ENCODE measurements around the gene CRKL.
"Not testable (repeated sequence)": the region's sequence is repeated elsewhere in the genome, so short reads cannot be mapped to it uniquely, and the experiment has no call there.

CRKL gene

GRCh38 chr22:20935780-20936539 lies 18.8 kb downstream of the CRKL start:
- H3K36me3 ChIP-seq (ENCODE audit: control insufficient read depth in 2 of 2, insufficient read depth in 1 of 2, low read length in 2 of 2) = peaks cover 11 to 51% of the 10 kb centered on the region in 2 experiments; a peak in 2 of 3 replicates
- TF ChIP-seq ZNF394 (tag by site-specific recombination; IDR thresholded peaks at IDR 0.05; ENCODE audit: borderline replicate concordance) = peak; percentile 35; the same call in 1 of the 2 replicates
- TF ChIP-seq SCRT2 (tag by site-specific recombination; IDR thresholded peaks at IDR 0.05) = 0 out of 2 replicates have a peak, but pooled peaks have one; percentile 25
- H3K4me3 ChIP-seq (ENCODE audit: low read depth, low read length); H3K27ac ChIP-seq (ENCODE audit: extremely low read depth, low read depth, low read length); H3K9me3 ChIP-seq (ENCODE audit: control insufficient read depth, insufficient read depth, low read depth, low read length); H3K4me1 ChIP-seq (ENCODE audit: control insufficient read depth, insufficient read depth, low read length): not testable (repeated sequence)
- CTCF ChIA-PET = interaction anchor here (0.6 to 0.9 kb wide), 3 partner anchors 13 to 706 kb away, joined by 3 to 4 read pairs (median 3); partner anchors contain the start of gene SDF2L1
- POLR2A ChIA-PET = interaction anchor here (0.7 to 2.5 kb wide), 2 partner anchors 15 to 46 kb away, joined by 3 to 10 read pairs; partner anchors contain the start of gene LZTR1

- TF ChIP-seq EGR2 (tag by site-specific recombination; IDR thresholded peaks at IDR 0.05; ENCODE audit: low read depth) = peak; percentile 95
- no peak for TF ChIP-seq ZNF350 (tag by site-specific recombination; IDR thresholded peaks at IDR 0.05)
- no peak for TF ChIP-seq MEIS1 (CRISPR knock-in tag; IDR thresholded peaks at IDR 0.05; ENCODE audit: borderline replicate concordance)
- no peak for TF ChIP-seq SCRT2 (tag by site-specific recombination; IDR thresholded peaks at IDR 0.05)
- peak; percentile 41; the same call in 1 of the 2 replicates for TF ChIP-seq KLF9 (tag by site-specific recombination; IDR thresholded peaks at IDR 0.05; ENCODE audit: low read depth)
- TF ChIP-seq ZSCAN4 (tag by site-specific recombination; IDR thresholded peaks at IDR 0.05) = no peak
- no peak for TF ChIP-seq ZNF549 (tag by site-specific recombination; IDR thresholded peaks at IDR 0.05)
- TF ChIP-seq REPIN1 (tag by site-specific recombination; IDR thresholded peaks at IDR 0.05; ENCODE audit: low read depth) = no peak
- TF ChIP-seq ZNF2 (tag by site-specific recombination; IDR thresholded peaks at IDR 0.05) = no peak
- peak; percentile 90 for TF ChIP-seq ZFHX2 (tag by site-specific recombination; conservative IDR thresholded peaks at IDR 0.05)
- TF ChIP-seq ZSCAN16 (tag by site-specific recombination; IDR thresholded peaks at IDR 0.05) = 0 out of 2 replicates have a peak, but pooled peaks have one; percentile 34
- no peak for TF ChIP-seq ZNF133 (tag by site-specific recombination; IDR thresholded peaks at IDR 0.05)
- TF ChIP-seq PRDM2 (tag by site-specific recombination; IDR thresholded peaks at IDR 0.05; ENCODE audit: borderline replicate concordance) = no peak
- no peak for TF ChIP-seq GLI2 (tag by site-specific recombination; IDR thresholded peaks at IDR 0.05; ENCODE audit: borderline replicate concordance, low read depth)
- no peak for TF ChIP-seq ZNF837 (tag by site-specific recombination; IDR thresholded peaks at IDR 0.05)
- TF ChIP-seq ZNF146 (tag by site-specific recombination; IDR thresholded peaks at IDR 0.05) = no peak
- no peak for TF ChIP-seq ZNF140 (tag by site-specific recombination; IDR thresholded peaks at IDR 0.05)
- no peak for TF ChIP-seq SCRT1 (tag by site-specific recombination; IDR thresholded peaks at IDR 0.05; ENCODE audit: borderline replicate concordance)
- TF ChIP-seq ZNF175 (tag by site-specific recombination; IDR thresholded peaks at IDR 0.05) = no peak
- no peak for TF ChIP-seq ZNF211 (tag by site-specific recombination; IDR thresholded peaks at IDR 0.05; ENCODE audit: low read depth)
- no peak for TF ChIP-seq ZNF324 (tag by site-specific recombination; IDR thresholded peaks at IDR 0.05)
- Histone ChIP-seq H3K36me3 (ENCODE audit: control insufficient read depth in 2 of 2, insufficient read depth in 1 of 2, low read length in 2 of 2) (peaks cover 11 to 49% of the 10 kb centered on the region in 2 experiments; a peak in 2 of 3 replicates), H3K4me1 (ENCODE audit: control insufficient read depth, insufficient read depth, low read length) (no peaks in the 10 kb centered on the region; the same call in 1 of the 2 replicates), H3K27ac (ENCODE audit: extremely low read depth, low read depth, low read length) (0 out of 2 replicates have a peak overlapping the region, but pooled peaks have one; percentile 7), H3K4me3 (ENCODE audit: low read depth, low read length) (no peak overlapping the region), H3K9me3 (ENCODE audit: control insufficient read depth, insufficient read depth, low read depth, low read length) (no peaks in the 10 kb centered on the region)
- POLR2A ChIA-PET = interaction anchor here (0.7 to 2.5 kb wide), 3 partner anchors 13 to 45 kb away, joined by 3 to 10 read pairs (median 3); partner anchors contain the start of gene LZTR1
- CTCF ChIA-PET = interaction anchor here (0.6 to 1.9 kb wide), 6 partner anchors 13 to 166 kb away, joined by 3 to 7 read pairs (median 3); no protein-coding TSS in a partner anchor
Measured at GRCh38 chr22:20937031-20937793, 20.0 kb downstream of the CRKL start.

Measured in HEK293 (cell line).